Bronchial epithelial cell (primary cell): ENCODE results near the gene RAD51B. TPM values are rescaled to one million over a fixed set of nuclear protein-coding genes. Genes with fewer than 3 reads are reported as not detected.

Source experiments
- DNase-seq: peaks from one replicate; pipeline ENCODE4 v3.0.0-alpha.2; 2010; ENCODE audit warnings: low read depth
- FAIRE-seq: peaks from 2 replicates; lab custom pipeline; 2011; peaks lifted over from hg19 to GRCh38; lab: Jason Lieb, UNC
- H3K27me3 ChIP-seq: 2 replicates; pipeline ENCODE4 v1.5.1; 2011; ENCODE audit warnings: low read length; ENCODE audit not compliant: control insufficient read depth, insufficient read depth
- H3K36me3 ChIP-seq: 2 replicates; pipeline ENCODE4 v1.5.1; 2011; ENCODE audit warnings: low read length; ENCODE audit not compliant: control insufficient read depth, insufficient read depth
- H3K4me3 ChIP-seq: 2 replicates; pipeline ENCODE4 v1.5.1; 2011; ENCODE audit warnings: mild to moderate bottlenecking, low read depth, low read length, control low read depth
- CTCF ChIP-seq: IDR thresholded peaks from 2 replicates; pipeline ENCODE4 v1.5.1; 2011; ENCODE audit warnings: mild to moderate bottlenecking, moderate library complexity, low read length, control low read depth, inconsistent platforms; ENCODE audit not compliant: insufficient read depth, severe bottlenecking
- total RNA-seq: library from RNA; depleted of rRNA; stranded (reverse); fragments of >200 nt; gene quantifications from 2 replicates; pipeline ENCODE4 v1.2.1, GENCODE V29; 2014

Gene RAD51B
- total RNA-seq, 1 donor from 2014 or later = 12.1 TPM

DNA sequence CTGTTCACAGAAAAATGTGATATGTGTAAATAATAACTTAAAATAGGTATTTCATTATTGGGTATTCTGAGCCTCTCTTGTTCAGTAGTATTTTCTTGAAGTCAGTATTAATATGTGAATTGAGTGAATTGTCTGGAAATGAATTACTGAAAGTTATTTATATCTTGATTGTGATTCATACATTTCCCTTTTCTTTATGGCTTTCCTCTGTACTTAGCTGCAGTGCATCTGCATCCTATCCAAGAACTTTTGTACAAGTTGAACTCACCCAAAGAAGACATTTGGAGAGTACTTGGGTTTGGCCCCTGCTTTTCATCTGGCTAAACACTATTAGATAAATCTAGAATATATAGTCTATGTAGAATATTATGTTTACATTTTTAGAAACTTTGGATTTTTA is 326.0 kb downstream of the RAD51B start:
- no peak overlapping the region for H3K4me3 ChIP-seq
- no peaks in the 10 kb centered on the region for H3K27me3 ChIP-seq
- DNase-seq (no peak), FAIRE-seq (no peak)
- TF ChIP-seq CTCF = no peak
- no peaks in the 10 kb centered on the region for H3K36me3 ChIP-seq

DNA sequence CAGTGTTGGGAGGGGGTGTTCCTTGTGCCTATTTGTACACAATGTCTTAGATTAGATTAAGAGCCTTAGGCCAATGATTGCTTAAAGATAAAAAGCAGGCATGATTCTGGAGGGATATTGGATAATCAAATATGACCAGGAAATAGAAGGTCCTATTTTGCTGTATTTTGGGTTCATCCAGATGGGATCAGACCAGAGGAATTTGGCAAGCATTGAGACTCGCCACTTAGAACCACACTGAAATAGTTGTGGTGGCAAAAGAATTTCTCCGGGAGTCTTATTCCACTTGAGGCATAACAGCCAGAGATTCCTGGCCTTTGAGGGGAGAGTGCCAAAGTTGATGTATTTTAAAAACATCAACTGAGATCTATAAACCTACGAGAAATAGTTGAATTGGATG is 327.2 kb downstream of the RAD51B start:
- FAIRE-seq (no peak), DNase-seq (peak; percentile 67)
- Histone ChIP-seq H3K36me3 (no peaks in the 10 kb centered on the region), H3K27me3 (no peaks in the 10 kb centered on the region), H3K4me3 (no peak overlapping the region)
- TF ChIP-seq CTCF = no peak

DNA sequence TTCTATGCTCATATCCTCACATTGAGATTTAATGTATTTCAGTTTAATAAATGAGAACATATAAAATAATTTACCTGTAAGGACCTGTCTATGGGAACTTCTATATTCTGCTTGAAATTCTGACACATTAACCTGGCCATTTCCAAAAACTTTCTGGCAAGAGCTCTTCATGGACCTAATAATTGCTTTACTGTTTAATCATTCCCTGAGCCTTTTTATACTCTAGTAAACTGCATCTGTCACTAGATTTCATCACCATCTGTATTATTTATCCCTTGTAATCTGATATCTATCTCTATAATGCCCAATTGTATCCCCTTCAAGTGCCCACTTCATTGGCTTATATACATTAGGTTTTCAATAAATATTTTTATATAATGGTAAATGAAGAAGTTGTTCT is 327.7 kb downstream of the RAD51B start:
- FAIRE-seq = no peak
- DNase-seq = no peak
- no peaks in the 10 kb centered on the region for H3K36me3 ChIP-seq
- no peaks in the 10 kb centered on the region for H3K27me3 ChIP-seq
- H3K4me3 ChIP-seq = no peak overlapping the region
- TF ChIP-seq CTCF = no peak

- FAIRE-seq (no peak), DNase-seq (peak; percentile 77)
- TF ChIP-seq CTCF = no peak
- H3K27me3 ChIP-seq = no peaks in the 10 kb centered on the region
- H3K36me3 ChIP-seq = no peaks in the 10 kb centered on the region
- no peak overlapping the region for H3K4me3 ChIP-seq
Measured at GRCh38 chr14:68148276-68148675, 328.7 kb downstream of the RAD51B start.

- H3K4me3 ChIP-seq = no peak overlapping the region
- no peak for TF ChIP-seq CTCF
- FAIRE-seq = no peak
- DNase-seq = no peak
- H3K27me3 ChIP-seq = no peaks in the 10 kb centered on the region
- H3K36me3 ChIP-seq = no peaks in the 10 kb centered on the region
Measured at GRCh38 chr14:68148763-68149162, 329.2 kb downstream of the RAD51B start.

GRCh38 chr14:68153275-68153674 is 333.7 kb downstream of the RAD51B start:
- FAIRE-seq = no peak

More at GRCh38 chr14:68153275-68153674, 333.7 kb downstream of the RAD51B start:
- H3K27me3 ChIP-seq = no peaks in the 10 kb centered on the region
- no peak for DNase-seq
- no peaks in the 10 kb centered on the region for H3K36me3 ChIP-seq
- no peak for TF ChIP-seq CTCF
- no peak overlapping the region for H3K4me3 ChIP-seq
